Cardiac muscle cell (in vitro differentiated cells and primary cell): ENCODE measurements around the gene DOK7. TPM values are rescaled to one million over a fixed set of nuclear protein-coding genes. Genes with fewer than 3 reads are reported as not detected.

ENCODE experiments used
- DNase-seq, 2 donors: peaks; one replicate each; pipeline versions ENCODE4 v3.0.0 to v3.0.0-alpha.2; 2010 to 2017; ENCODE audit warnings: low read depth in 1 of 2, low spot score in 1 of 2
- H3K27ac ChIP-seq: fragments of 200-600 bp; sonication (generic); 2 replicates; pipeline ENCODE4 v1.5.1; 2016
- H3K27me3 ChIP-seq: fragments of 200-600 bp; sonication (generic); 2 replicates; pipeline ENCODE4 v1.6.0; 2016; ENCODE audit warnings: control low read depth
- H3K36me3 ChIP-seq: fragments of 200-600 bp; sonication (generic); 2 replicates; pipeline ENCODE4 v1.5.1; 2016; ENCODE audit warnings: control low read depth
- H3K4me1 ChIP-seq: fragments of 200-600 bp; sonication (generic); 2 replicates; pipeline ENCODE4 v1.8.1; 2017; ENCODE audit warnings: low read depth, mild to moderate bottlenecking, mixed run types
- H3K4me3 ChIP-seq: fragments of 200-600 bp; sonication (generic); 2 replicates; pipeline ENCODE4 v1.5.1; 2016; ENCODE audit warnings: mild to moderate bottlenecking
- H3K9me3 ChIP-seq: fragments of 200-600 bp; sonication (generic); 2 replicates; pipeline ENCODE4 v1.5.1; 2017; ENCODE audit warnings: low read depth, mild to moderate bottlenecking, control low read depth
- polyA plus RNA-seq: library from polyadenylated mRNA; unstranded; fragments of >200 nt; fragmentation: Nextera tagmentation; extraction: Ambion mirVana; gene quantifications from 2 replicates; pipeline ENCODE4 v1.2.1, GENCODE V29; 2016
- total RNA-seq: library from RNA; depleted of rRNA; stranded (reverse); fragments of >200 nt; gene quantifications from 2 replicates; pipeline ENCODE4 v1.2.3, GENCODE V29; 2016
- TF ChIP-seq, protein P1 (sequence below): IDR thresholded peaks from 2 replicates; pipeline ENCODE4 v1.5.1; 2012; ENCODE audit warnings: low read depth, mild to moderate bottlenecking, low read length

The DOK7 gene
- total and polyA plus RNA-seq, 2 experiments from 2014 or later = 14.4 to 18.0 TPM

DNA sequence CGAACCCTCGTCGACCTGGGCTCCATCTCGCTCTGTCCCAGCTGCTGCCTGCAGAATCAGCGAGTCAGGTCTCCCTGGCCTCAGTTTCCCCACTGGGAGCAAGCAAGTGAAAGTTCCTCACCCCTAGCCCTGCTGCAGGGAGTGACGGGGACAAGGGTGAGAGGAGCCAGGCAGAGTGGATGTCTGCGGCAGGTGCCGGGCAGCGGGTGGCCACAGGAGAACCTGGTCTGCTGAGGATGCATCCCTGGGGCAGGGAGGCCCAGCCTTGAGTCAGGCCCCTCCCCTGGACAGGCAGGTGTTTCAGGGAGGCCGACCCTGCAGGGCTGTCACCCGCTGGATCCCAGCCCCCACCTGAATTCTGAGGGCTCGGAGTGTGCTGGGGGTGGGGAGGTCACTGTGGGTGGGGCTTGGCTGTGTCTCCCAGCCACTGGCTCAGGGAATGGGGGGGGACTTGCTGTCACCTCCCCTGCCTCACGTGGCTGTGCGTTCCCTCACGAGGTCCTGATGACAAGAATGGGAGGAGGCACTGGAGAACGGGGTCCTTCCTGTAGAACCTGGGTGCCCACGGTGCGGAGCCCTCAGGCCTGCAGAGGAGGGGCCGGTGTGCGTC is 35.9 kb downstream of the DOK7 start:
- no peak for DNase-seq
- no peak overlapping the region for H3K4me3 ChIP-seq
- no peaks in the 10 kb centered on the region for H3K27me3 ChIP-seq
- no peaks in the 10 kb centered on the region for H3K9me3 ChIP-seq
- TF ChIP-seq, protein P1, sequence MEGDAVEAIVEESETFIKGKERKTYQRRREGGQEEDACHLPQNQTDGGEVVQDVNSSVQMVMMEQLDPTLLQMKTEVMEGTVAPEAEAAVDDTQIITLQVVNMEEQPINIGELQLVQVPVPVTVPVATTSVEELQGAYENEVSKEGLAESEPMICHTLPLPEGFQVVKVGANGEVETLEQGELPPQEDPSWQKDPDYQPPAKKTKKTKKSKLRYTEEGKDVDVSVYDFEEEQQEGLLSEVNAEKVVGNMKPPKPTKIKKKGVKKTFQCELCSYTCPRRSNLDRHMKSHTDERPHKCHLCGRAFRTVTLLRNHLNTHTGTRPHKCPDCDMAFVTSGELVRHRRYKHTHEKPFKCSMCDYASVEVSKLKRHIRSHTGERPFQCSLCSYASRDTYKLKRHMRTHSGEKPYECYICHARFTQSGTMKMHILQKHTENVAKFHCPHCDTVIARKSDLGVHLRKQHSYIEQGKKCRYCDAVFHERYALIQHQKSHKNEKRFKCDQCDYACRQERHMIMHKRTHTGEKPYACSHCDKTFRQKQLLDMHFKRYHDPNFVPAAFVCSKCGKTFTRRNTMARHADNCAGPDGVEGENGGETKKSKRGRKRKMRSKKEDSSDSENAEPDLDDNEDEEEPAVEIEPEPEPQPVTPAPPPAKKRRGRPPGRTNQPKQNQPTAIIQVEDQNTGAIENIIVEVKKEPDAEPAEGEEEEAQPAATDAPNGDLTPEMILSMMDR = no peak
- no peak overlapping the region for H3K27ac ChIP-seq
- peaks cover 5% of the 10 kb centered on the region for H3K4me1 ChIP-seq
- peaks cover 6% of the 10 kb centered on the region for H3K36me3 ChIP-seq

DNA sequence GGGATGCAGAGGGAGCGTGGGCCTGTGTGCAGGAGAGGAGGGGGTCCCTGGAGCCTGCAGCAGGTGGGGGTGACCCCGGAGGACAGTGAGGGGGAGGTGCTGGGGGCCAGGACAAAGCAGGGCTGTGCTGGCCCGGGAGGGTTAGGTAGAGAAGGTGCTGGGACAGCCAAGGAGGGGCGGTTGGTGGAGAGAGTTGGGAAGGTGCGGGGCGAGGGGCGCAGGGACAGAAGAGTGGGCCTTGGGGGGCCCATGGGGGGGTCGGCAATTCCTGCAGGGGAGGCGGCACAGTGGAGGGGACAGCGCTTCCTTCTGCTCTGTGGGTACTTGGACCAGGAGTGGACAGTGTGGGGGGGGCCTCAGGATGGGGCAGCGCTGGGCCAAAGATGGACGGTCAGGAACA is 36.6 kb downstream of the DOK7 start:
- no peak overlapping the region for H3K27ac ChIP-seq
- no peaks in the 10 kb centered on the region for H3K4me1 ChIP-seq
- H3K9me3 ChIP-seq = no peaks in the 10 kb centered on the region
- H3K36me3 ChIP-seq = peaks cover 6% of the 10 kb centered on the region
- H3K27me3 ChIP-seq = no peaks in the 10 kb centered on the region
- TF ChIP-seq, protein P1 = no peak
- H3K4me3 ChIP-seq = no peak overlapping the region
- no peak for DNase-seq

DNA sequence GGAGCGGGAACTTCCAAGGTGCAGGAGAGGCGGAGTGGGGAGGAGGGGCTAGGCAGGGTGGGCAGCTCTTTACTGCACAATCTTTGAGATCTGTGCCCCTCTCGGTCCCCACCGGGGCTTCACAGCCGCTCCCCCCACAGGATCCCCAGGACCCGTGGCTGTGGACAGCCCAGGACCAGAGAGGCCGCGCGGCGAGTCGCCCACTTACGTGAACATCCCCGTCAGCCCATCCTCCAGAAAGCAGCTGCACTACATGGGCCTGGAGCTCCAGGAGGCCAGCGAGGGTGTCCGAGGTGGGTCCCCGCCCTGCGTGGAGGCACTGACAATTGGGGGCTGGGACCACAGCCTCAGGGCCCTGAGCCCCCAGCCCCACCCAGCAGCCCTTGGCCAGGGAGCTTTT is 37.0 kb downstream of the DOK7 start:
- TF ChIP-seq, protein P1 = no peak
- Histone ChIP-seq H3K27me3 (no peaks in the 10 kb centered on the region), H3K4me1 (no peaks in the 10 kb centered on the region), H3K36me3 (peaks cover 6% of the 10 kb centered on the region), H3K4me3 (no peak overlapping the region), H3K27ac (no peak overlapping the region), H3K9me3 (no peaks in the 10 kb centered on the region)
- DNase-seq = no peak

DNA sequence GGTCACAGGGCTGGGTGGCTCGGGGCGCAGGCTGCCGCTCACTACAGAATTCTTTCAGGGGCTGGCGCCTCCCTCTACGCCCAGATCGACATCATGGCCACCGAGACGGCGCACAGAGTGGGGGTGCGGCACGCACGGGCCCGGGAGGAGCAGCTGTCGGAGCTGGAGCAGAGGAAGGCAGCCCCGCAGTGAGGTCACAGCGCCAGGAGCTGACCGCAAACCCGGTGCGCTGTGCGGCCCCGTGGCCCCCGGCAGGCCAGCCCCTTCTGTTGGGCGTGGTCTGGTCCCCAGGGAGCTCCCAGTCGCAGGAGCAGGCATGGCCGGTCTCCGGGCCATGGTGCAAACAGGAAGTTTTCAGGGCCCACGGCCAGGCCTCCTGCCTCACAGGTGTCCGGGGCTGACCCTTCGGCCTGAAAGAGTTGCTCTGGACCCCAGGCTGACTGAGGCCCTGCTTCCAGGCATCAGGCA is 37.6 kb downstream of the DOK7 start:
- Histone ChIP-seq H3K9me3 (no peaks in the 10 kb centered on the region), H3K36me3 (peaks cover 6% of the 10 kb centered on the region), H3K27me3 (no peaks in the 10 kb centered on the region), H3K4me1 (no peaks in the 10 kb centered on the region), H3K4me3 (no peak overlapping the region), H3K27ac (no peak overlapping the region)
- TF ChIP-seq, protein P1 = no peak
- no peak for DNase-seq

DNA sequence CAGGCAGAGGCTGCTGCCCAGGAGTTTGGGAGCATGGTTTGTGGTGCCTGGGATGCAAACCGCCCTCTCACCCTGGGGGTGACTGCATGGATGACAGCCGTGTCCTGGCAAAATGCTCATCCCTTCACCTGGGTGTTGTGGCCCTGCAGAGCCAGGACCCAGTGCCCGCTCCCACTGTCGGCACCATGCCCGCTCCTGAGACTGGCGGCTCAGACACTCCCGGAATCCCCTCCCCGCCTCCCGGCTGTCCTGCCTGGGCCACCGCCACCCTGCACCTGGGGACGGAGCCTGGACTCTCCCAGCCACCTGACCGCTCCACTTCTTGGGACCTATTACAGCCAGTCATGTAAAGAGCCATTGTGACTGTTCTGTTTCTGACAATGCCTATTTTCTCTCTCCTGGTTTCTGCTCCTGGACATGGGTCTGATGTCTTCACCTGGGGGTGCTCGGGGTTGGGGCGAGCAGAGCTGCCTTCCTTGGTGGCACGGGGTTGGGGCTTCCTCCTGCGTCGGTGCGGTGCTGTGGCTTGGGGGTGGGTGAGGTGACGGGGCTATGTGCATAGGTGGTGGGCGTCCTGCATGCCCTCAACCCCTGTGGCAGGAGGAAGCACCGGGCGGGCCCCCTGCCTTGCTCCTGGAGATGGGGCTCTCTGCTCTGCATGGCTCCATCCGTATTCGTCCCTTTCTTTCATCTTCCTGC is 38.2 kb downstream of the DOK7 start:
- Histone ChIP-seq H3K36me3 (peaks cover 6% of the 10 kb centered on the region), H3K4me3 (no peak overlapping the region), H3K27ac (no peak overlapping the region), H3K9me3 (no peaks in the 10 kb centered on the region), H3K27me3 (no peaks in the 10 kb centered on the region), H3K4me1 (no peaks in the 10 kb centered on the region)
- no peak for DNase-seq
- TF ChIP-seq, protein P1 = no peak
